Stimulated activated CD4-positive, alpha-beta T cell treated with anti-CD3 and anti-CD28 coated beads, Interleukin-4, amount 100 ng/mL, for 24 hours (primary cell): ENCODE measurements around the gene MOB3A.

Source experiments
- DNase-seq: peaks from one replicate; pipeline ENCODE4 v3.0.0-alpha.2; 2020

MOB3A gene

GRCh38 chr19:2032296-2032941 is 63.7 kb downstream of the MOB3A start:
- peak; percentile 37 for DNase-seq

GRCh38 chr19:2027361-2027760 is 68.8 kb downstream of the MOB3A start:
- no peak for DNase-seq

GRCh38 chr19:2026770-2027169 is 69.4 kb downstream of the MOB3A start:
- no peak for DNase-seq

- no peak for DNase-seq
Observed at GRCh38 chr19:2022289-2022688, 73.8 kb downstream of the MOB3A start.

- no peak for DNase-seq
Observed at GRCh38 chr19:2021453-2022140, 74.5 kb downstream of the MOB3A start.
